CD4-positive, alpha-beta T cell treated with Interleukin-12 subunit alpha and Interleukin-12 subunit beta, for 1 hour (primary cell): ENCODE data around the gene PXMP2.

Experiments used
- DNase-seq: peaks from one replicate; pipeline ENCODE4 v3.0.0-alpha.2; 2020

The PXMP2 gene

GRCh38 chr12:132695431-132695830, 8.0 kb downstream of the PXMP2 start:
- no peak for DNase-seq

GRCh38 chr12:132698341-132698740, 11.0 kb downstream of the PXMP2 start:
- DNase-seq: no peak

- no peak for DNase-seq
These were observed 12.9 kb downstream of the PXMP2 start for GRCh38 chr12:132700212-132700822.

- no peak for DNase-seq
These were observed 15.3 kb downstream of the PXMP2 start for GRCh38 chr12:132702640-132703039.

GRCh38 chr12:132703641-132704040, 16.3 kb downstream of the PXMP2 start:
- DNase-seq: no peak

- DNase-seq: no peak
These were observed 19.9 kb downstream of the PXMP2 start for GRCh38 chr12:132707241-132707640.

- no peak for DNase-seq
These were observed 20.8 kb downstream of the PXMP2 start for GRCh38 chr12:132708150-132708549.

- DNase-seq: no peak
These were observed 22.6 kb downstream of the PXMP2 start for GRCh38 chr12:132710043-132710404.

- DNase-seq: peak; percentile 96
These were observed 23.2 kb downstream of the PXMP2 start, which contains the start of gene PGAM5 for GRCh38 chr12:132710405-132711079. PGAM5 (plus strand) TSS chr12:132710842; CDS start chr12:132710877, 35 bp downstream.

- peak; percentile 7 for DNase-seq
These were observed 23.9 kb downstream of the PXMP2 start for GRCh38 chr12:132711080-132711843.

GRCh38 chr12:132713123-132713522, 25.7 kb downstream of the PXMP2 start:
- DNase-seq: no peak

- DNase-seq: no peak
These were observed 28.5 kb downstream of the PXMP2 start for GRCh38 chr12:132715874-132716273.

- DNase-seq: no peak
These were observed 29.0 kb downstream of the PXMP2 start for GRCh38 chr12:132716356-132716755.

GRCh38 chr12:132717011-132717410, 29.6 kb downstream of the PXMP2 start:
- DNase-seq: no peak

- DNase-seq: no peak
These were observed 30.4 kb downstream of the PXMP2 start for GRCh38 chr12:132717531-132718387.

GRCh38 chr12:132718644-132719043, 31.3 kb downstream of the PXMP2 start:
- DNase-seq: no peak

- DNase-seq: no peak
These were observed 32.0 kb downstream of the PXMP2 start for GRCh38 chr12:132719141-132719953.

- no peak for DNase-seq
These were observed 32.6 kb downstream of the PXMP2 start for GRCh38 chr12:132719954-132720324.

GRCh38 chr12:132720606-132721345, 33.4 kb downstream of the PXMP2 start:
- DNase-seq: no peak

- DNase-seq: no peak
These were observed 35.8 kb downstream of the PXMP2 start for GRCh38 chr12:132723015-132723763.

GRCh38 chr12:132723764-132724140, 36.4 kb downstream of the PXMP2 start:
- DNase-seq: no peak
